HEK293 (cell line): ENCODE results near the gene CLTC.

Experiments
- CTCF ChIA-PET: fragments of 350-600 bp; formaldehyde crosslinking; extraction: SDS; loops from one replicate; lab custom pipeline; 2021; ENCODE audit warnings: antibody characterized with exemption; lab: Yijun Ruan, JAX
- POLR2A ChIA-PET: fragments of 300-600 bp; formaldehyde crosslinking; extraction: SDS; loops from one replicate; lab custom pipeline; 2020; ENCODE audit warnings: antibody characterized with exemption, inconsistent platforms; lab: Yijun Ruan, JAX
- H3K27ac ChIP-seq: fragments of 200-500 bp; sonication (Bioruptor generic); 2 replicates; pipeline ENCODE4 v1.5.1; 2014; ENCODE audit warnings: low read depth, low read length, control low read depth, inconsistent platforms; ENCODE audit errors: extremely low read depth
- H3K36me3 ChIP-seq, 2 experiments: fragments of 200-500 bp in 1 of 2; sonication (Bioruptor generic) in 1 of 2; 1 replicate in 1 of 2; 2 replicates in 1 of 2; pipeline ENCODE4 v1.5.1; 2014 to 2017; ENCODE audit warnings: inconsistent platforms in 2 of 2, low read length in 2 of 2; ENCODE audit not compliant: control insufficient read depth in 2 of 2, insufficient read depth in 1 of 2
- H3K4me1 ChIP-seq: fragments of 200-500 bp; sonication (Bioruptor generic); 2 replicates; pipeline ENCODE4 v1.5.1; 2014; ENCODE audit warnings: mild to moderate bottlenecking, low read length, inconsistent platforms; ENCODE audit not compliant: control insufficient read depth, insufficient read depth
- H3K4me3 ChIP-seq: 2 replicates; pipeline ENCODE4 v1.5.1; 2011; ENCODE audit warnings: low read depth, mild to moderate bottlenecking, control low read depth, low read length, moderate library complexity
- H3K9me3 ChIP-seq: fragments of 200-500 bp; sonication (Bioruptor generic); 2 replicates; pipeline ENCODE4 v1.5.1; 2014; ENCODE audit warnings: low read depth, low read length, inconsistent platforms; ENCODE audit not compliant: control insufficient read depth, insufficient read depth
- HOXC10 ChIP-seq: sonication (generic); formaldehyde crosslinking; IDR thresholded peaks from 2 replicates; pipeline ENCODE4 v1.8.1; 2023; ENCODE audit warnings: mild to moderate bottlenecking, missing genetic modification reagents
- IKZF3 ChIP-seq: fragments of 450-650 bp; IDR thresholded peaks from 2 replicates; pipeline ENCODE4 v1.5.0; 2018; ENCODE audit warnings: missing biosample characterization, mild to moderate bottlenecking, missing genetic modification characterization, moderate library complexity
- PRDM6 ChIP-seq: fragments of 450-650 bp; formaldehyde crosslinking; IDR thresholded peaks from 2 replicates; pipeline ENCODE4 v1.5.1; 2017; ENCODE audit warnings: missing biosample characterization, missing genetic modification characterization
- ZNF148 ChIP-seq: fragments of 450-650 bp; formaldehyde crosslinking; IDR thresholded peaks from 2 replicates; pipeline ENCODE4 v1.5.0; 2017; ENCODE audit warnings: missing biosample characterization, missing genetic modification characterization, borderline replicate concordance
- ZNF449 ChIP-seq: fragments of 450-650 bp; formaldehyde crosslinking; IDR thresholded peaks from 2 replicates; pipeline ENCODE4 v1.5.1; 2017; ENCODE audit warnings: missing biosample characterization, mild to moderate bottlenecking, missing genetic modification characterization, moderate library complexity
- ZNF610 ChIP-seq: fragments of 450-650 bp; formaldehyde crosslinking; IDR thresholded peaks from 2 replicates; pipeline ENCODE4 v1.5.1; 2016; ENCODE audit warnings: missing biosample characterization, missing genetic modification characterization, borderline replicate concordance
- ZNF843 ChIP-seq: fragments of 450-650 bp; formaldehyde crosslinking; IDR thresholded peaks from 2 replicates; pipeline ENCODE4 v1.5.1; 2016; ENCODE audit warnings: missing biosample characterization, missing genetic modification characterization
- TF ChIP-seq, protein P1 (sequence below): fragments of 450-650 bp; formaldehyde crosslinking; IDR thresholded peaks from 2 replicates; pipeline ENCODE4 v1.5.1; 2016; ENCODE audit warnings: missing biosample characterization, missing genetic modification characterization, borderline replicate concordance

CLTC gene

DNA sequence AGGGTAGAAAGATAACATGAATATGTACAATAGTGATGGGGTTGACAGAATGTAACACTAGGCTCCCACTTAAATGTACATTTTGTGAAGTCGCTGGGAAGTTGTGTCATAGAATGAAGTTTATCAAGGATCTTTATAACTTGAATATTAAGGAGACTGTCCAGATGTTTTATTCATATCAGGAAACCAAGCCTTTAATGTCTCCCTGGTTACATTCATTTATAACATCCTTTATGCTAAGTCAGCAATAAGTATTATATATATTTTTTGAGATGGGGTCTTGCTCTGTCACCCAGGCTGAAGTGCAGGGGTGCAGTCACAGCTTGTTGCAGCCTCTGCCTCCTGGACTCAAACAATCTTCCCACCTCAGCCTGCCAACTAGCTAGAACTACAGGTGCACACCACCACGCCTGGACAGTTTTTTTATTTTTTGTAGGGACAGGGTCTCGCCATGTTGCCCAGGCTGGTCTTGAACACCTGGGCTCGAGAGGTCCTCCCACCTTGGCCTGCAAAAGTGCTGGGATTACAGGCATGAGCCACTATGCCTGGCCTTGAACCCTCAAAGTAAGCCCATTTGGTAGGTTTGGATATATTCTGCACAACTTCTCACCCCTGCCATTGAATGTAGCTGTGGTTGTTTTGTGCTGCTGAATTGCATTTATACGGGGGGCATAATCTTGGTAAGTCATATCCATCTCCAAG lies 14.1 kb downstream of the CLTC start (continued):
- TF ChIP-seq ZNF148 (tag by site-specific recombination) (no peak), IKZF3 (tag by site-specific recombination) (no peak), HOXC10 (no peak), ZNF610 (tag by site-specific recombination) (no peak), ZNF843 (tag by site-specific recombination) (no peak)

DNA sequence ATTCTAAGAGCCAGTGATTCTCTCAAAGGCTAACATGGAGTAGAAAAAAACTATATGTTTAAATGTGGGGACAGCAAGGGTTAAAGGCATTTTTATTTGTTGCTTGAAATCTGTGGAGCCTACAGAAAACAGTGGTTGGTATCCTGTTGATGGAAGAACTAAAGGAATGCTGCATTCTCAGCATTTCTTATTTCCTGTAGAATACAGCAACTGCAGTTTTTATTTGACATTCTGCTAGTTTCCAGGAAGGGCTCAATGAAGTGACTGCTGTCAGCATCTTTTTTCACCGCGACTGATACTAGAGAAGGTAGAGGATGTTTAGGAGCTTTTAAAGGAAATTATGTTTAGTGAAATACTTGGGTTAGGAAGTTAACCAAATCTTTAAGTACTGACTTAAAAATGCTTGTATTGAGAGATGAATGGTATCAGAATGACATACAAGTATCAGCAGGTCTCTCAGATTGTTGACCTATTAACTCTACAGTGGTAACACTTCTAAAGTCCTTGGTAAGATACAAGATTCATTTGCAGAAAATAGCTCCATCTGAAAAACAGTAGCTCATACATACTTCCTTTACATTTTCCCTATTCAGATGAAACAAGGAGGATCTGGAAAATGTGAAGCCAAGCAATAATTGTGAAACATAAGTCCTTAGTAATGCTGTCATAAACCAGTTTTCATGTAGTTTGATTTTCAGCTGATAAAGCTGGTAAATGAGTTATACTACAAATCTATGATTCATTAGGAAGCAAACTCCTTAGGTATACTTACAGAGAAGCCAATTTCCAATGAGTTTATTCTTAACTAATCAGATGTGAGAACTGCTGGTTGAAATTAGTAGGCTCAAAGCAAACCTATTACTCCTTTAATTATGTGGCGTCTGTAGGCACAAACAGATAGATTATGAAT lies 15.2 kb downstream of the CLTC start:
- TF ChIP-seq PRDM6 (tag by site-specific recombination) (peak; percentile 58; the same call in 1 of the 2 replicates), ZNF449 (tag by site-specific recombination) (peak; percentile 91)
- TF ChIP-seq, protein P1, sequence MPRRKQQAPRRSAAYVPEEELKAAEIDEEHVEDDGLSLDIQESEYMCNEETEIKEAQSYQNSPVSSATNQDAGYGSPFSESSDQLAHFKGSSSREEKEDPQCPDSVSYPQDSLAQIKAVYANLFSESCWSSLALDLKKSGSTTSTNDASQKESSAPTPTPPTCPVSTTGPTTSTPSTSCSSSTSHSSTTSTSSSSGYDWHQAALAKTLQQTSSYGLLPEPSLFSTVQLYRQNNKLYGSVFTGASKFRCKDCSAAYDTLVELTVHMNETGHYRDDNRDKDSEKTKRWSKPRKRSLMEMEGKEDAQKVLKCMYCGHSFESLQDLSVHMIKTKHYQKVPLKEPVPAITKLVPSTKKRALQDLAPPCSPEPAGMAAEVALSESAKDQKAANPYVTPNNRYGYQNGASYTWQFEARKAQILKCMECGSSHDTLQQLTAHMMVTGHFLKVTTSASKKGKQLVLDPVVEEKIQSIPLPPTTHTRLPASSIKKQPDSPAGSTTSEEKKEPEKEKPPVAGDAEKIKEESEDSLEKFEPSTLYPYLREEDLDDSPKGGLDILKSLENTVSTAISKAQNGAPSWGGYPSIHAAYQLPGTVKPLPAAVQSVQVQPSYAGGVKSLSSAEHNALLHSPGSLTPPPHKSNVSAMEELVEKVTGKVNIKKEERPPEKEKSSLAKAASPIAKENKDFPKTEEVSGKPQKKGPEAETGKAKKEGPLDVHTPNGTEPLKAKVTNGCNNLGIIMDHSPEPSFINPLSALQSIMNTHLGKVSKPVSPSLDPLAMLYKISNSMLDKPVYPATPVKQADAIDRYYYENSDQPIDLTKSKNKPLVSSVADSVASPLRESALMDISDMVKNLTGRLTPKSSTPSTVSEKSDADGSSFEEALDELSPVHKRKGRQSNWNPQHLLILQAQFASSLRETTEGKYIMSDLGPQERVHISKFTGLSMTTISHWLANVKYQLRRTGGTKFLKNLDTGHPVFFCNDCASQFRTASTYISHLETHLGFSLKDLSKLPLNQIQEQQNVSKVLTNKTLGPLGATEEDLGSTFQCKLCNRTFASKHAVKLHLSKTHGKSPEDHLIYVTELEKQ, result no peak
- Histone ChIP-seq H3K4me3 (no peak overlapping the region), H3K4me1 (no peaks in the 10 kb centered on the region), H3K36me3 (peaks cover 0 to 9% of the 10 kb centered on the region in 2 experiments; a peak in 2 of 3 replicates), H3K9me3 (no peaks in the 10 kb centered on the region), H3K27ac (no peak overlapping the region)
- ChIA-PET POLR2A (interaction anchor here (1.7 kb wide), 1 partner anchor 15 kb away, joined by 5 read pairs; the partner anchor contains the start of gene CLTC), CTCF (interaction anchor here (0.6 to 0.9 kb wide), 4 partner anchors 10 to 305 kb away, joined by 3 read pairs; no protein-coding TSS in a partner anchor)
